Muscle of arm (tissue), 12 donors: ENCODE results near the gene ZNF211. TPM values are rescaled to one million over a fixed set of nuclear protein-coding genes. Genes with fewer than 3 reads are reported as not detected.

Source experiments
- DNase-seq: peaks from one replicate; pipeline ENCODE4 v3.0.0-alpha.2; 2013
- polyA plus RNA-seq, 12 donors: library from polyadenylated mRNA; unstranded; fragments of 120-200 nt; gene quantifications; one replicate each; pipeline ENCODE4 v1.2.1, GENCODE V29; 2013; ENCODE audit not compliant: insufficient read length in 12 of 12

ZNF211 gene
- polyA plus RNA-seq, 12 donors: 12.0 to 28.5 (median 16.9) TPM; not detected in 1

GRCh38 chr19:57651654-57651996 lies 18.7 kb downstream of the ZNF211 start:
- DNase-seq: no peak

GRCh38 chr19:57653689-57654088 lies 20.7 kb downstream of the ZNF211 start:
- no peak for DNase-seq

- DNase-seq: no peak
Measured at GRCh38 chr19:57655443-57655842, 22.5 kb downstream of the ZNF211 start.

GRCh38 chr19:57656346-57656745 lies 23.4 kb downstream of the ZNF211 start:
- no peak for DNase-seq

- peak; percentile 51 for DNase-seq
Measured at GRCh38 chr19:57664269-57665127, 31.5 kb downstream of the ZNF211 start.

- no peak for DNase-seq
Measured at GRCh38 chr19:57665261-57665806, 32.4 kb downstream of the ZNF211 start.

GRCh38 chr19:57667228-57667627 lies 34.3 kb downstream of the ZNF211 start:
- DNase-seq: no peak

GRCh38 chr19:57668635-57669034 lies 35.7 kb downstream of the ZNF211 start, which contains the start of gene ZSCAN4:
Gene ZSCAN4, plus strand, starts transcription at chr19:57668935. Its CDS starts 7,211 bp downstream, at chr19:57676146.
- DNase-seq: no peak

- no peak for DNase-seq
Measured at GRCh38 chr19:57671124-57671895, 38.3 kb downstream of the ZNF211 start.

- DNase-seq: no peak
Measured at GRCh38 chr19:57672466-57672865, 39.5 kb downstream of the ZNF211 start.

GRCh38 chr19:57675881-57676280 lies 42.9 kb downstream of the ZNF211 start:
- DNase-seq: no peak

GRCh38 chr19:57682226-57682766 lies 49.3 kb downstream of the ZNF211 start:
- no peak for DNase-seq

- no peak for DNase-seq
Measured at GRCh38 chr19:57686727-57687126, 53.8 kb downstream of the ZNF211 start.

GRCh38 chr19:57687363-57688010 lies 54.5 kb downstream of the ZNF211 start:
- no peak for DNase-seq

GRCh38 chr19:57688011-57688763 lies 55.2 kb downstream of the ZNF211 start:
- no peak for DNase-seq

GRCh38 chr19:57689750-57690149 lies 56.8 kb downstream of the ZNF211 start:
- no peak for DNase-seq

Other genes starting within 250 kb of the ZNF211 start
- gene ZNF548, start 243.3 kb upstream of the ZNF211 start, polyA plus RNA-seq: 10 to 100 TPM in 11 of 12 donors, not detected in 1; 12.6 to 46.8 (median 20.3) TPM
- 10 to 100 TPM in 3 of 12 donors, 1 to 10 TPM in 8, not detected in 1; 6.3 to 16.4 (median 8.4) TPM for gene ZNF17, start 222.0 kb upstream of the ZNF211 start, polyA plus RNA-seq
- 1 to 10 TPM in 11 of 12 donors, not detected in 1; 3.4 to 9.7 (median 7.6) TPM for gene ZNF749, start 197.8 kb upstream of the ZNF211 start, polyA plus RNA-seq
- 1 to 10 TPM in 8 of 12 donors, under 1 TPM in 2, not detected in 2; 0.90 to 4.0 (median 1.6) TPM for gene VN1R1, start 176.0 kb upstream of the ZNF211 start, polyA plus RNA-seq
- gene ZNF772, start 155.6 kb upstream of the ZNF211 start, polyA plus RNA-seq: 10 to 100 TPM in 8 of 12 donors, 1 to 10 TPM in 2, not detected in 2; 9.2 to 17.3 (median 11.2) TPM
- gene ZNF419, start 145.4 kb upstream of the ZNF211 start, polyA plus RNA-seq: 10 to 100 TPM in 7 of 12 donors, 1 to 10 TPM in 4, not detected in 1; 8.0 to 13.4 (median 10.2) TPM
- 10 to 100 TPM in 1 of 12 donors, 1 to 10 TPM in 10, not detected in 1; 6.4 to 16.4 (median 7.6) TPM for gene ZNF773, start 133.2 kb upstream of the ZNF211 start, polyA plus RNA-seq
- gene ZNF549, start 105.8 kb upstream of the ZNF211 start, polyA plus RNA-seq: 10 to 100 TPM in 2 of 12 donors, 1 to 10 TPM in 9, not detected in 1; 6.0 to 11.0 (median 7.4) TPM
- 10 to 100 TPM in 10 of 12 donors, 1 to 10 TPM in 1, not detected in 1; 6.1 to 14.4 (median 12.3) TPM for gene ZNF550, start 73.3 kb upstream of the ZNF211 start, polyA plus RNA-seq
- 1 to 10 TPM in 10 of 12 donors, not detected in 2; 4.8 to 6.8 (median 5.4) TPM for gene ZNF416, start 54.3 kb upstream of the ZNF211 start, polyA plus RNA-seq
- 1 to 10 TPM in 11 of 12 donors, not detected in 1; 3.3 to 8.8 (median 6.7) TPM for gene ZIK1, start 49.0 kb upstream of the ZNF211 start, polyA plus RNA-seq
- 1 to 10 TPM in 10 of 12 donors, not detected in 2; 3.0 to 4.4 (median 3.6) TPM for gene ZNF530, start 33.3 kb upstream of the ZNF211 start, polyA plus RNA-seq
- gene ZNF134, start 18.9 kb upstream of the ZNF211 start, polyA plus RNA-seq: 10 to 100 TPM in 11 of 12 donors, not detected in 1; 12.1 to 21.8 (median 14.2) TPM
- under 1 TPM in 1 of 12 donors, not detected in 11; 0.30 TPM for gene ZSCAN4, start 35.8 kb downstream of the ZNF211 start, polyA plus RNA-seq
- 1 to 10 TPM in 11 of 12 donors, not detected in 1; 4.7 to 9.6 (median 7.6) TPM for gene ZNF551, start 48.8 kb downstream of the ZNF211 start, polyA plus RNA-seq
- gene ZNF154, start 76.0 kb downstream of the ZNF211 start, polyA plus RNA-seq: 10 to 100 TPM in 9 of 12 donors, 1 to 10 TPM in 2, not detected in 1; 7.3 to 24.5 (median 12.6) TPM
- 10 to 100 TPM in 4 of 12 donors, 1 to 10 TPM in 7, not detected in 1; 4.3 to 12.4 (median 9.3) TPM for gene ZNF671, start 94.5 kb downstream of the ZNF211 start, polyA plus RNA-seq
- 10 to 100 TPM in 10 of 12 donors, 1 to 10 TPM in 1, not detected in 1; 6.2 to 21.1 (median 16.1) TPM for gene ZNF776, start 113.6 kb downstream of the ZNF211 start, polyA plus RNA-seq
- gene ZNF586, start 136.5 kb downstream of the ZNF211 start, polyA plus RNA-seq: 10 to 100 TPM in 10 of 12 donors, 1 to 10 TPM in 1, not detected in 1; 6.6 to 18.6 (median 12.9) TPM
- 10 to 100 TPM in 1 of 12 donors, 1 to 10 TPM in 9, not detected in 2; 2.1 to 12.9 (median 5.6) TPM for gene ZNF552, start 181.7 kb downstream of the ZNF211 start, polyA plus RNA-seq
- 10 to 100 TPM in 1 of 12 donors, 1 to 10 TPM in 9, not detected in 2; 3.5 to 11.1 (median 6.0) TPM for gene ZNF587B, start 197.1 kb downstream of the ZNF211 start, polyA plus RNA-seq
- 10 to 100 TPM in 11 of 12 donors, not detected in 1; 11.3 to 32.1 (median 19.0) TPM for gene ZNF587, start 216.7 kb downstream of the ZNF211 start, polyA plus RNA-seq